ENCODE results near the gene UBE2G1.
"Not testable (repeated sequence)": the region's sequence is repeated elsewhere in the genome, so short reads cannot be mapped to it uniquely, and the experiment has no call there.

UBE2G1 gene

DNA sequence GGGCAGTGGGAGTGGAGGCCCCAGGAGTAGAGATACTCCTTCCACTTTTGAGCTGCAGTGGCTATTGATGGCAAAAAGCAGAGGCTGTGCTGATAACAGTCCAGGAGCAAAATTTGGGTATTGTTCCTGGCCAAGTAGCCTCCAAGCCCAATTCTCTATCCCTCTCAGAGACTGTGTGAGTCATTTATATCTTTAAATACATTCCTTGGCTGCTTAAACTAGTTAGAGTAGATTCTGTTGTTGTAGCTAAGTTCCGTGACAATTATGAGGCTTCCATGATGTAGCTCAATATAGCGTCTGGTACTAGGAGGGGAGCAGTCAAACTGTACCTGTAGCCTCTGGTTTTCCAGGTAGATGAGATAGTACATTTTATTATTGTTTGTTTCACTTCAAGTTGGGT lies 19.9 kb upstream of the UBE2G1 start:
- peak overlapping the region; percentile 1 for H4K8ac ChIP-seq (ENCODE audit: low read depth, low read length)
- DNase-seq (ENCODE audit: low spot score): no peak
- H3K9ac ChIP-seq (ENCODE audit: low read depth, low read length, poor library complexity): no peak overlapping the region
- H2BK120ac ChIP-seq (ENCODE audit: low read depth, low read length): no peak overlapping the region
- H3K4me1 ChIP-seq (ENCODE audit: control insufficient read depth in 2 of 2, insufficient read depth in 1 of 2, low read depth in 1 of 2, low read length in 2 of 2): peaks cover 0 to 2% of the 10 kb centered on the region in 2 donors
- no peak overlapping the region for H2BK15ac ChIP-seq (ENCODE audit: low read length)
- no peaks in the 10 kb centered on the region for H3K9me3 ChIP-seq (replicated peaks in 1 of 2; ENCODE audit: control insufficient read depth in 2 of 2, insufficient read depth in 1 of 2, low read depth in 1 of 2, low read length in 2 of 2)
- no peak overlapping the region for H3K4ac ChIP-seq (ENCODE audit: low read length)
- H2BK12ac ChIP-seq (ENCODE audit: low read length): no peak overlapping the region
- no peaks in the 10 kb centered on the region for H3K27me3 ChIP-seq (ENCODE audit: control insufficient read depth in 3 of 3, insufficient read depth in 3 of 3, low read depth in 1 of 3, low read length in 3 of 3)
- no peak overlapping the region for H3K4me3 ChIP-seq (ENCODE audit: low read length in 2 of 2)
- H2BK5ac ChIP-seq (ENCODE audit: low read length): no peak overlapping the region
- H3K18ac ChIP-seq (ENCODE audit: low read length): no peak overlapping the region
- H3K23ac ChIP-seq (ENCODE audit: low read depth, low read length, poor library complexity): no peak overlapping the region
- no peak overlapping the region for H3K27ac ChIP-seq (replicated peaks; ENCODE audit: low read length)
- no peaks in the 10 kb centered on the region for H3K36me3 ChIP-seq (replicated peaks in 1 of 2; ENCODE audit: control insufficient read depth in 2 of 2, insufficient read depth in 2 of 2, low read length in 2 of 2)
- no CpG with 5 or more reads among the region's 2 CpGs for WGBS, 2 donors (ENCODE audit: extremely low coverage in 2 of 2, insufficient read length in 2 of 2, insufficient replicate concordance in 1 of 2)
- no peak overlapping the region for H2AK5ac ChIP-seq (ENCODE audit: low read depth, low read length)
- H4K91ac ChIP-seq (ENCODE audit: low read depth, low read length, poor library complexity): no peak overlapping the region
- no peaks in the 10 kb centered on the region for H3K79me1 ChIP-seq (ENCODE audit: low read depth, low read length)
- no peak overlapping the region for H3K4me2 ChIP-seq (ENCODE audit: insufficient read depth, low read length, poor library complexity, severe bottlenecking)
- H2AFZ ChIP-seq (ENCODE audit: low read length): no peak overlapping the region
- no peak overlapping the region for H3K14ac ChIP-seq (ENCODE audit: low read length)

DNA sequence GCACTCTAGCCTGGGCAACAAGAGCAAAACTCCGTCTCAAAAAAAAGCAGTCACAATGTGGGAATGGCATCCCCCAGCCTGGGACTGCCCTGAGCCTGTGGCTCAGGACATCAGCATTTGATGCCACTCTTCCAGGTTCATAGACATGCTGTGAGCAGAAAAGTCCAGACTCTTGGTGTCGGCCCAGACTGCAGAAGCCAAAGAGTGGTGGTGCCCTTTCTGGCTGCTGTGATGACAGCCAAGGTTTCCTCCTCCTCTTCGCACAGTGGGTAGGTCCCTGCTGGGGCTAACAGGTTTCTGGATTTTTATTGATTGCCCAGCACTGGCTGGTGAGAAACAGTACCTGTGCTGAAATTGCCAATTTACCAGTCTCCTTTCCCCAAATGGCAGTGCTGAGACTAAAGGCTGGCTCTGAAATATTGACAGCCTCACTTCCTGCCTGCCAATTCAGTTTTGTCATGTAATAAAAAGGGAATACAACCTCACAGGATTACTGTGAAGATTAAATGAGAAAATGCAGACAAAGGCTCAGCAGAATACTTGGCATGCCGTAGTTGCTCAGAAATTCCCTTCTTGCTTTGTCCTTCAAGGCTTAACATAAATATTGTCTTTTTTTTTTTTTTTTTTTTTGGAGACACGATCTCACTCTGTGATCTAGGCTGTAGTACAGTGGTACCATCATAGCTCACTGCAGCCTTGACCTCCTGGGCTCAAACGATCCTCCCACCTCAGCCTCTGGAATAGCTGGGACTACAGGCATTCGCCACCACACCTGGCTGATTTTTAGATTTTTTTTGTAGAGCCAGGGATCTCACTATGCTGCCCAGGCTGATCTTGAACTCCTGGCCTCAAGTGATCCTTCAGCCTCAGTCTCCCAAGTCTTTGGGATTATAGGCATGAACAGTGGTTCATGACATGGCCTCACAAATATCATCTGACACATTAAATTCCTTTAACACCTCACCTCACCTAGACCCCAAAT lies 15.5 kb upstream of the UBE2G1 start:
- H3K4me2 ChIP-seq (ENCODE audit: insufficient read depth, low read length, poor library complexity, severe bottlenecking): no peak overlapping the region
- no peak overlapping the region for H2BK15ac ChIP-seq (ENCODE audit: low read length)
- peak overlapping the region; percentile 42 for H3K18ac ChIP-seq (ENCODE audit: low read length)
- peaks cover 0 to 5% of the 10 kb centered on the region in 2 donors for H3K4me1 ChIP-seq (ENCODE audit: control insufficient read depth in 2 of 2, insufficient read depth in 1 of 2, low read depth in 1 of 2, low read length in 2 of 2)
- no peak overlapping the region for H3K4ac ChIP-seq (ENCODE audit: low read length)
- no peak overlapping the region for H3K14ac ChIP-seq (ENCODE audit: low read length)
- no peaks in the 10 kb centered on the region for H3K36me3 ChIP-seq (replicated peaks in 1 of 2; ENCODE audit: control insufficient read depth in 2 of 2, insufficient read depth in 2 of 2, low read length in 2 of 2)
- no peak overlapping the region for H3K27ac ChIP-seq (replicated peaks; ENCODE audit: low read length)
- no peak overlapping the region for H3K9ac ChIP-seq (ENCODE audit: low read depth, low read length, poor library complexity)
- H3K23ac ChIP-seq (ENCODE audit: low read depth, low read length, poor library complexity): no peak overlapping the region
- no peak overlapping the region for H2BK5ac ChIP-seq (ENCODE audit: low read length)
- DNase-seq (ENCODE audit: low spot score): no peak
- H4K8ac ChIP-seq (ENCODE audit: low read depth, low read length): no peak overlapping the region
- no peak overlapping the region for H3K4me3 ChIP-seq (ENCODE audit: low read length in 2 of 2)
- H4K91ac ChIP-seq (ENCODE audit: low read depth, low read length, poor library complexity): peak overlapping the region; percentile 24
- H3K79me1 ChIP-seq (ENCODE audit: low read depth, low read length): no peaks in the 10 kb centered on the region
- no peak overlapping the region for H2BK120ac ChIP-seq (ENCODE audit: low read depth, low read length)
- H2AK5ac ChIP-seq (ENCODE audit: low read depth, low read length): no peak overlapping the region
- no CpG with 5 or more reads among the region's 7 CpGs for WGBS, 2 donors (ENCODE audit: extremely low coverage in 2 of 2, insufficient read length in 2 of 2, insufficient replicate concordance in 1 of 2)
- H3K9me3 ChIP-seq (replicated peaks in 1 of 2; ENCODE audit: control insufficient read depth in 2 of 2, insufficient read depth in 1 of 2, low read depth in 1 of 2, low read length in 2 of 2): no peaks in the 10 kb centered on the region
- H2BK12ac ChIP-seq (ENCODE audit: low read length): no peak overlapping the region
- no peaks in the 10 kb centered on the region for H3K27me3 ChIP-seq (ENCODE audit: control insufficient read depth in 3 of 3, insufficient read depth in 3 of 3, low read depth in 1 of 3, low read length in 3 of 3)
- peak overlapping the region; percentile 57 for H2AFZ ChIP-seq (ENCODE audit: low read length)

DNA sequence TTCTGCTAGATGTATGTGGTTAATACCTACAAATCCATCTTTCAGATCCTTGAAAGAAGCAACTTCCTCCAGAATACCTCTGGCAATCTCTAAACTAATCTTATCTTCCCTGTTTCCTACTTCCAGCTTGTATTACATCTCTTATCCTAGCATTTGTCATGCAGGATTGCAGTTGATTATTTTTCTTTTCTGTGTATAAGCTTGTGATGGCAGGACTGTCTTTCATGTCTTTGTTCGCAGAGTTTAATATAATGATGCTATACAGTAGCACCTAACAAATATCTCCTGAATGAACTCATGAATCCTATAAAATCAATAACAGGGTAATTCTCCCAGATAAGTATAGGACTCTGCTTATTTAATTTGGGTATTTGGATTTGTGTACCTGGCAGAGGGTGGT lies 12.2 kb upstream of the UBE2G1 start:
- H2BK12ac ChIP-seq (ENCODE audit: low read length): no peak overlapping the region
- H3K23ac ChIP-seq (ENCODE audit: low read depth, low read length, poor library complexity): no peak overlapping the region
- H3K27ac ChIP-seq (replicated peaks; ENCODE audit: low read length): no peak overlapping the region
- H3K4me2 ChIP-seq (ENCODE audit: insufficient read depth, low read length, poor library complexity, severe bottlenecking): no peak overlapping the region
- H4K8ac ChIP-seq (ENCODE audit: low read depth, low read length): no peak overlapping the region
- H3K36me3 ChIP-seq (replicated peaks in 1 of 2; ENCODE audit: control insufficient read depth in 2 of 2, insufficient read depth in 2 of 2, low read length in 2 of 2): no peaks in the 10 kb centered on the region
- no peaks in the 10 kb centered on the region for H3K27me3 ChIP-seq (ENCODE audit: control insufficient read depth in 3 of 3, insufficient read depth in 3 of 3, low read depth in 1 of 3, low read length in 3 of 3)
- no peak for DNase-seq (ENCODE audit: low spot score)
- H2AFZ ChIP-seq (ENCODE audit: low read length): no peak overlapping the region
- H3K9me3 ChIP-seq (replicated peaks in 1 of 2; ENCODE audit: control insufficient read depth in 2 of 2, insufficient read depth in 1 of 2, low read depth in 1 of 2, low read length in 2 of 2): no peaks in the 10 kb centered on the region
- no peaks in the 10 kb centered on the region for H3K79me1 ChIP-seq (ENCODE audit: low read depth, low read length)
- no peak overlapping the region for H2AK5ac ChIP-seq (ENCODE audit: low read depth, low read length)
- no peak overlapping the region for H3K4ac ChIP-seq (ENCODE audit: low read length)
- no peak overlapping the region for H2BK5ac ChIP-seq (ENCODE audit: low read length)
- H2BK15ac ChIP-seq (ENCODE audit: low read length): no peak overlapping the region
- no peak overlapping the region for H3K14ac ChIP-seq (ENCODE audit: low read length)
- no peak overlapping the region for H3K4me3 ChIP-seq (ENCODE audit: low read length in 2 of 2)
- H3K18ac ChIP-seq (ENCODE audit: low read length): no peak overlapping the region
- no peak overlapping the region for H4K91ac ChIP-seq (ENCODE audit: low read depth, low read length, poor library complexity)
- H3K4me1 ChIP-seq (ENCODE audit: control insufficient read depth in 2 of 2, insufficient read depth in 1 of 2, low read depth in 1 of 2, low read length in 2 of 2): peaks cover 0 to 5% of the 10 kb centered on the region in 2 donors
- H2BK120ac ChIP-seq (ENCODE audit: low read depth, low read length): no peak overlapping the region
- no CpG with 5 or more reads among the region's 1 CpG for WGBS, 2 donors (ENCODE audit: extremely low coverage in 2 of 2, insufficient read length in 2 of 2, insufficient replicate concordance in 1 of 2)
- H3K9ac ChIP-seq (ENCODE audit: low read depth, low read length, poor library complexity): no peak overlapping the region

DNA sequence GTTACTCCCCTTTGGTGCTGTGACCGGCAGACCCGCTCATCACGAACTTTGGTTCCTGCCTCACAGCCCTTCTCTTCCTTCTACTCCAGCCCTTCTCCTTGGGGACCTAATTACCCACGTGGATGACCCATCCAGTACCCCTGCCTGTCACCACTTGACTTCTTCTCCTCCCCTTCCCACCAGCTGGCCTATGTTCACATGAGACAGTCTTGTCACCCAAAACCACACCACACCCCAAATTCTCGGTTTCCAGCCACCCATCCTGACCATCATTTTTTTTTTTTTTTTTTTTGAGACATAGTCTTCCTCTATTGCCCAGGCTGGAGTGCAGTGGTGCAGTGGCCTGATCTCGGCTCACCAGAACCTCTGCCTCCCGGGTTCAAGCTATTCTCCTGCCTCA lies 10.8 kb upstream of the UBE2G1 start:
- H2BK120ac ChIP-seq (ENCODE audit: low read depth, low read length); H4K8ac ChIP-seq (ENCODE audit: low read depth, low read length); H3K4me3 ChIP-seq (ENCODE audit: low read length in 2 of 2); H3K36me3 ChIP-seq (replicated peaks in 1 of 2; ENCODE audit: control insufficient read depth in 2 of 2, insufficient read depth in 2 of 2, low read length in 2 of 2); H3K9ac ChIP-seq (ENCODE audit: low read depth, low read length, poor library complexity); H3K27me3 ChIP-seq (ENCODE audit: control insufficient read depth in 3 of 3, insufficient read depth in 3 of 3, low read depth in 1 of 3, low read length in 3 of 3); H2AFZ ChIP-seq (ENCODE audit: low read length); H2BK5ac ChIP-seq (ENCODE audit: low read length); H3K9me3 ChIP-seq (replicated peaks in 1 of 2; ENCODE audit: control insufficient read depth in 2 of 2, insufficient read depth in 1 of 2, low read depth in 1 of 2, low read length in 2 of 2); DNase-seq (ENCODE audit: low spot score); H2BK12ac ChIP-seq (ENCODE audit: low read length); H3K4me2 ChIP-seq (ENCODE audit: insufficient read depth, low read length, poor library complexity, severe bottlenecking); H3K79me1 ChIP-seq (ENCODE audit: low read depth, low read length); H2AK5ac ChIP-seq (ENCODE audit: low read depth, low read length); H3K23ac ChIP-seq (ENCODE audit: low read depth, low read length, poor library complexity); H3K14ac ChIP-seq (ENCODE audit: low read length); H4K91ac ChIP-seq (ENCODE audit: low read depth, low read length, poor library complexity); H3K4ac ChIP-seq (ENCODE audit: low read length); H3K4me1 ChIP-seq (ENCODE audit: control insufficient read depth in 2 of 2, insufficient read depth in 1 of 2, low read depth in 1 of 2, low read length in 2 of 2); H3K18ac ChIP-seq (ENCODE audit: low read length); H3K27ac ChIP-seq (replicated peaks; ENCODE audit: low read length); H2BK15ac ChIP-seq (ENCODE audit: low read length): not testable (repeated sequence)
- WGBS, 2 donors (ENCODE audit: extremely low coverage in 2 of 2, insufficient read length in 2 of 2, insufficient replicate concordance in 1 of 2): no CpG with 5 or more reads among the region's 7 CpGs

All from neuronal stem cell (in vitro differentiated cells).